CD14-positive monocyte (primary cell): Measurements from ENCODE around the gene ZNF124. TPM values are rescaled to one million over a fixed set of nuclear protein-coding genes. Genes with fewer than 3 reads are reported as not detected.

Experiments
- DNase-seq, 3 donors: peaks; one replicate each; pipeline ENCODE4 v3.0.0-alpha.2; 2011 to 2022
- H2AFZ ChIP-seq: 2 replicates; pipeline ENCODE4 v1.6.0; 2012; ENCODE audit warnings: mild to moderate bottlenecking, low read depth, low read length, inconsistent platforms; ENCODE audit not compliant: insufficient read depth, poor library complexity, severe bottlenecking
- H3K27ac ChIP-seq, 2 donors: 1 replicate in 1 of 2; 2 replicates in 1 of 2; pipeline ENCODE4 v1.5.1; 2012 to 2013; ENCODE audit warnings: low read length in 2 of 2, control low read depth in 1 of 2, inconsistent platforms in 1 of 2, low read depth in 1 of 2, mild to moderate bottlenecking in 1 of 2
- H3K27me3 ChIP-seq, 2 donors: one replicate each; pipeline versions ENCODE4 v1.6.0 to v1.6.1; 2011 to 2013; ENCODE audit warnings: low read length in 2 of 2; ENCODE audit not compliant: control insufficient read depth in 2 of 2, insufficient read depth in 2 of 2
- H3K36me3 ChIP-seq, 2 donors: replicated peaks in 1 of 2; 1 replicate in 1 of 2; 2 replicates in 1 of 2; pipeline versions ENCODE4 v1.5.1 to v1.6.1; 2012 to 2013; ENCODE audit warnings: low read length in 2 of 2, control low read depth in 1 of 2, inconsistent platforms in 1 of 2, mild to moderate bottlenecking in 1 of 2; ENCODE audit not compliant: insufficient read depth in 2 of 2, control insufficient read depth in 1 of 2
- H3K4me1 ChIP-seq, 2 donors: 1 replicate in 1 of 2; 2 replicates in 1 of 2; pipeline versions ENCODE4 v1.5.1 to v1.6.1; 2012 to 2013; ENCODE audit warnings: low read length in 2 of 2, control low read depth in 1 of 2, inconsistent platforms in 1 of 2, mild to moderate bottlenecking in 1 of 2, moderate library complexity in 1 of 2; ENCODE audit not compliant: insufficient read depth in 2 of 2, control insufficient read depth in 1 of 2
- H3K4me2 ChIP-seq: replicated peaks from 2 replicates; pipeline ENCODE3; 2012; ENCODE audit warnings: low read length, moderate library complexity, mild to moderate bottlenecking; ENCODE audit not compliant: poor library complexity, severe bottlenecking; ENCODE audit errors: extremely low read depth
- H3K4me3 ChIP-seq, 3 experiments: fragments of 200-600 bp in 1 of 3; sonication (generic) in 1 of 3; replicated peaks in 1 of 3; 1 replicate in 2 of 3; 2 replicates in 1 of 3; pipeline ENCODE4 v1.5.1; 2011 to 2013; ENCODE audit warnings: low read length in 3 of 3, mild to moderate bottlenecking in 3 of 3, control low read depth in 2 of 3, low read depth in 2 of 3, inconsistent platforms in 1 of 3, moderate library complexity in 1 of 3
- H3K79me2 ChIP-seq: 2 replicates; pipeline ENCODE4 v1.6.0; 2012; ENCODE audit warnings: mild to moderate bottlenecking, control low read depth, inconsistent platforms, low read length, moderate library complexity; ENCODE audit not compliant: insufficient read depth
- H3K9ac ChIP-seq: 2 replicates; pipeline ENCODE4 v1.6.0; 2017; ENCODE audit warnings: low read length, mild to moderate bottlenecking; ENCODE audit not compliant: insufficient read depth, poor library complexity, severe bottlenecking
- H3K9me3 ChIP-seq, 2 donors: replicated peaks in 1 of 2; 1 replicate in 1 of 2; 2 replicates in 1 of 2; pipeline versions ENCODE4 v1.5.1 to v1.6.1; 2012 to 2013; ENCODE audit warnings: low read length in 2 of 2, control low read depth in 1 of 2; ENCODE audit not compliant: control insufficient read depth in 1 of 2, insufficient read depth in 1 of 2
- H4K20me1 ChIP-seq: 2 replicates; pipeline ENCODE4 v1.6.0; 2012; ENCODE audit warnings: mild to moderate bottlenecking, low read length, control low read depth, moderate library complexity; ENCODE audit not compliant: insufficient read depth
- H3K27ac Mint-ChIP-seq, 7 donors: one replicate each; pipeline ENCODE4 v1.8.0; 2020; ENCODE audit warnings: mild to moderate bottlenecking in 7 of 7, mixed read lengths in 7 of 7, moderate library complexity in 6 of 7, inconsistent platforms in 2 of 7
- H3K27me3 Mint-ChIP-seq, 3 donors: one replicate each; pipeline ENCODE4 v1.8.0; 2021 to 2022; ENCODE audit warnings: low read depth in 3 of 3, mild to moderate bottlenecking in 3 of 3, mixed read lengths in 3 of 3, moderate library complexity in 3 of 3, inconsistent platforms in 1 of 3
- H3K36me3 Mint-ChIP-seq, 2 donors: one replicate each; pipeline ENCODE4 v1.8.0; 2020; ENCODE audit warnings: mixed read lengths in 2 of 2, inconsistent platforms in 1 of 2, mild to moderate bottlenecking in 1 of 2
- H3K4me1 Mint-ChIP-seq: one replicate; pipeline ENCODE4 v1.8.0; 2020; ENCODE audit warnings: mild to moderate bottlenecking, mixed read lengths
- H3K4me3 Mint-ChIP-seq, 2 donors: one replicate each; pipeline ENCODE4 v1.8.0; 2020; ENCODE audit warnings: mild to moderate bottlenecking in 2 of 2, mixed read lengths in 2 of 2, moderate library complexity in 1 of 2
- H3K9me3 Mint-ChIP-seq, 7 donors: one replicate each; pipeline ENCODE4 v1.8.0; 2020 to 2022; ENCODE audit warnings: mixed read lengths in 7 of 7, mild to moderate bottlenecking in 6 of 7, moderate library complexity in 6 of 7, inconsistent platforms in 2 of 7
- CTCF ChIP-seq: fragments of 200-600 bp; IDR thresholded peaks from one replicate; pipeline ENCODE4 v1.8.0; 2022; ENCODE audit warnings: antibody characterized with exemption, mild to moderate bottlenecking
- WGBS: methylation state at CpG from one replicate; pipeline ENCODE4 v1.1.5; 2013; ENCODE audit warnings: missing lambda C conversion rate; ENCODE audit not compliant: insufficient coverage; 5-methylcytosine and 5-hydroxymethylcytosine counted together
- intact Hi-C, 2 donors: fragments of 100-400 bp; cut with micrococcal nuclease; formaldehyde crosslinking; loops; one replicate each; pipeline versions ENCODE4 v1.15.0 to v1.15.1; 2023
- polyA plus RNA-seq, 3 donors: library from polyadenylated mRNA; depleted of rRNA in 1 of 3; unstranded in 2 of 3; stranded (reverse) in 1 of 3; fragments of 300-500 nt in 2 of 3; fragments of >200 nt in 1 of 3; fragmentation: Illumina TruSeq in 2 of 3; gene quantifications; 1 replicate in 2 of 3; 2 replicates in 1 of 3; pipeline ENCODE4 v1.2.3, GENCODE V29; 2012 to 2021

The ZNF124 gene
- polyA plus RNA-seq, 3 donors = 2.6 to 5.5 (median 5.2) TPM

GRCh38 chr1:247113094-247113497 is 58.7 kb downstream of the ZNF124 start:
- DNase-seq = no peak
- Histone ChIP-seq H2AFZ (no peak overlapping the region), H3K79me2 (no peaks in the 10 kb centered on the region), H3K4me3 (no peak overlapping the region), H4K20me1 (no peaks in the 10 kb centered on the region), H3K27ac (no peak overlapping the region), H3K9me3 (peaks cover 0 to 13% of the 10 kb centered on the region in 2 donors), H3K9ac (no peak overlapping the region), H3K27me3 (peaks cover 25 to 56% of the 10 kb centered on the region in 2 donors), H3K36me3 (no peaks in the 10 kb centered on the region), H3K4me1 (peaks cover 12 to 18% of the 10 kb centered on the region in 2 donors), H3K4me2 (no peak overlapping the region)
- WGBS = 81% methylated on average over 4 of the region's 5 CpGs
- Mint-ChIP-seq H3K36me3 (peaks cover 5 to 7% of the 10 kb centered on the region in 2 donors), H3K4me3 (peak overlapping the region in 1 of 2 donors; percentile 76), H3K27me3 (peaks cover 45 to 65% (median 58%) of the 10 kb centered on the region in 3 donors), H3K4me1 (peaks cover 10% of the 10 kb centered on the region), H3K9me3 (peaks cover 3 to 23% (median 17%) of the 10 kb centered on the region in 7 donors), H3K27ac (peak overlapping the region in 1 of 7 donors; percentile 21)
- intact Hi-C loops = no loop called here
- TF ChIP-seq CTCF = no peak

GRCh38 chr1:247112479-247112781 is 59.4 kb downstream of the ZNF124 start:
- Mint-ChIP-seq H3K27me3 (peaks cover 46 to 69% (median 60%) of the 10 kb centered on the region in 3 donors), H3K4me1 (peaks cover 10% of the 10 kb centered on the region), H3K9me3 (peaks cover 3 to 25% (median 17%) of the 10 kb centered on the region in 7 donors), H3K27ac (peak overlapping the region in 1 of 7 donors; percentile 25), H3K4me3 (peak overlapping the region; percentile 16 to 76), H3K36me3 (peaks cover 5 to 7% of the 10 kb centered on the region in 2 donors)
- peaks cover 12 to 18% of the 10 kb centered on the region in 2 donors for H3K4me1 ChIP-seq
- no peak for DNase-seq
- peak overlapping the region; percentile 83 for H2AFZ ChIP-seq
- H3K9ac ChIP-seq = peak overlapping the region; percentile 65
- H3K9me3 ChIP-seq = peaks cover 0 to 13% of the 10 kb centered on the region in 2 donors
- WGBS = 73% methylated on average over 8 of the region's 9 CpGs
- peaks cover 25 to 56% of the 10 kb centered on the region in 2 donors for H3K27me3 ChIP-seq
- no peaks in the 10 kb centered on the region for H4K20me1 ChIP-seq
- no peak overlapping the region for H3K27ac ChIP-seq
- TF ChIP-seq CTCF = no peak
- H3K79me2 ChIP-seq = no peaks in the 10 kb centered on the region
- H3K4me3 ChIP-seq = peak overlapping the region in 1 of 3 experiments; percentile 75
- no peaks in the 10 kb centered on the region for H3K36me3 ChIP-seq
- peak overlapping the region; percentile 88 for H3K4me2 ChIP-seq
- intact Hi-C loops = no loop called here
